Mononuclear cell (primary cell): ENCODE results near the gene NTM. TPM values are rescaled to one million over a fixed set of nuclear protein-coding genes. Genes with fewer than 3 reads are reported as not detected.
"Not testable (repeated sequence)": the region's sequence is repeated elsewhere in the genome, so short reads cannot be mapped to it uniquely, and the experiment has no call there.

Source experiments
- H3K27me3 ChIP-seq: 2 replicates; pipeline ENCODE4 v1.6.0; 2011; ENCODE audit warnings: low read length, control low read depth; ENCODE audit not compliant: insufficient read depth
- H3K4me1 ChIP-seq: 2 replicates; pipeline ENCODE4 v1.5.1; 2011; ENCODE audit warnings: mild to moderate bottlenecking, low read length, control low read depth; ENCODE audit not compliant: insufficient read depth
- H3K4me3 ChIP-seq: 2 replicates; pipeline ENCODE4 v1.5.1; 2011; ENCODE audit warnings: mild to moderate bottlenecking, low read length, moderate library complexity
- H3K9me3 ChIP-seq: 2 replicates; pipeline ENCODE4 v1.5.1; 2011; ENCODE audit warnings: low read depth, mild to moderate bottlenecking, control low read depth, low read length
- total RNA-seq: library from RNA; depleted of rRNA; stranded (reverse); fragments of >200 nt; gene quantifications from one replicate; pipeline ENCODE4 v1.2.3, GENCODE V29; 2012

The NTM gene
- total RNA-seq, 1 donor = not detected

DNA sequence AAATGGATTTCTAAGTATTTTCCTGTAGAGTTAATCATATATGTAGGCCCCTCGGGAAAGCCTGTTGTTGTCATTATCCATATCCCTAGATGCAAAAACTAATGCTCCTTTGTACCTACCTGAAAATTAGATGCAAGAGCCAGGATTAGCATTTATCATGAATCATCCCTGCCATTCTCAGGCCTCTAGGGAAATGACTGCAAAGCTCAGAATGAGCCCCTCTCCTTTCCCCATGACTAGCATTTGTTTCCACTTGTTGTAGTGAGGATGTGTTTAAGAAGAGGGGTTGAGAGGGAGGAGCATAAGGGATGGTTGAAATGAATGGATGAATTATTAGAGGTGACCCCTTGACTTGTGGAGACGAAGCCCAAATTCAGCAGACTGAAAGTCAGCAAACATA lies 537.9 kb downstream of the NTM start:
- H3K27me3 ChIP-seq = peaks cover 47% of the 10 kb centered on the region
- no peak overlapping the region for H3K4me3 ChIP-seq
- no peaks in the 10 kb centered on the region for H3K4me1 ChIP-seq
- H3K9me3 ChIP-seq = no peaks in the 10 kb centered on the region

DNA sequence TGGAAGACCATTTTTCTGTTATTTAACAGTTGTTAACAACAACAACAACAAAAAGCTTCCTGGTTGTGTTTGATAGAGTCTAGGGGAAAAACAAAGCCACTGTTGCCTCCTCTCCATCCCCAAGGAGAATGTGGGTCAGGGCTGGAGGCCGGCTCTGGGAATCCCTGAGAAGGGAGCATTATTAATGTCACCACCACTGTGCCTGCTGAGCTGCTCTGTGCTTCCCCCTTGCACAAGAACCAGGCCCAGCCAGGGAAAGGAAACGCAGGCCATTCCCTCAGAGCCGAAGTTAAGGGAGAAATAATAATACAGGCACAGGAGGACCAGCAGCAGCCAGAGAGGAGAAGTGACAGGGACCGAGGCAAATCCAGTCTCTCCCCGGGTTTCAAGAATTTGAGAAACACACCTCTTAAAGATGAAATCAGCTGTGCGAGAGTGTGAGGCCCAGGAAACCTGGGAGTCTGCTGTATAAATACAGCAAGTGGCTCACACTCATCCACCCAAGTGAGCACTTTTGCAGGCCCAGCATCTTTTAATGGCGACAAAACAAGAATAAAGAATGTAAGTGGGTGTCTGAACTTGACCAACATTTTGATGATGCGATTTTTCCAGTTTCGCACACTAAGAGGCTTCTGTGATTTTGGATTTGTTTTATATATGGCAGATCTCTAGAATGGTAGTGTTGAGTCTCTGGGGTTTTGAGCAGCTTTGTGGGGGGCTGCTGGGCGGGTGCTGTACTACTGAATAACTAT lies 539.2 kb downstream of the NTM start:
- H3K9me3 ChIP-seq = no peaks in the 10 kb centered on the region
- H3K27me3 ChIP-seq = peaks cover 47% of the 10 kb centered on the region
- no peak overlapping the region for H3K4me3 ChIP-seq

DNA sequence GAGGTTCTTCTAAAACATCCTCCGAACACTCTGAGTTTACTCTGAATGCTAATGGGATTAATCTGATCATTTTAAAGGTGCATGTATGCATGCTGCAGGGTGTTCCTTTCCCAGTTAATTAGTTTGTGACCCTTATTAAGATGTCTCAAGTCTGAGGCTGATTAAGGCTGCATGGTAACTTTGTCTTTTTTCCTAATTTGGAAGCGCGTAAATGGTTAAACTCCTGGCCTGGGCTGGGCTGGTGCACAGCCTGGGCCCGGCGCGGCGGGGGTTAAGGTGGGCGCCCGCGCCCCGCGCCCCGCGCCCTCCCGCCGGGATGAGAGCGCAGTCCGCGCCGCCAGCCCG lies 539.7 kb downstream of the NTM start:
- no peak overlapping the region for H3K4me3 ChIP-seq
- H3K4me1 ChIP-seq = no peaks in the 10 kb centered on the region
- peaks cover 47% of the 10 kb centered on the region for H3K27me3 ChIP-seq
- H3K9me3 ChIP-seq = no peaks in the 10 kb centered on the region

More for the DNA sequence above, 539.2 kb downstream of the NTM start:
- no peaks in the 10 kb centered on the region for H3K4me1 ChIP-seq

DNA sequence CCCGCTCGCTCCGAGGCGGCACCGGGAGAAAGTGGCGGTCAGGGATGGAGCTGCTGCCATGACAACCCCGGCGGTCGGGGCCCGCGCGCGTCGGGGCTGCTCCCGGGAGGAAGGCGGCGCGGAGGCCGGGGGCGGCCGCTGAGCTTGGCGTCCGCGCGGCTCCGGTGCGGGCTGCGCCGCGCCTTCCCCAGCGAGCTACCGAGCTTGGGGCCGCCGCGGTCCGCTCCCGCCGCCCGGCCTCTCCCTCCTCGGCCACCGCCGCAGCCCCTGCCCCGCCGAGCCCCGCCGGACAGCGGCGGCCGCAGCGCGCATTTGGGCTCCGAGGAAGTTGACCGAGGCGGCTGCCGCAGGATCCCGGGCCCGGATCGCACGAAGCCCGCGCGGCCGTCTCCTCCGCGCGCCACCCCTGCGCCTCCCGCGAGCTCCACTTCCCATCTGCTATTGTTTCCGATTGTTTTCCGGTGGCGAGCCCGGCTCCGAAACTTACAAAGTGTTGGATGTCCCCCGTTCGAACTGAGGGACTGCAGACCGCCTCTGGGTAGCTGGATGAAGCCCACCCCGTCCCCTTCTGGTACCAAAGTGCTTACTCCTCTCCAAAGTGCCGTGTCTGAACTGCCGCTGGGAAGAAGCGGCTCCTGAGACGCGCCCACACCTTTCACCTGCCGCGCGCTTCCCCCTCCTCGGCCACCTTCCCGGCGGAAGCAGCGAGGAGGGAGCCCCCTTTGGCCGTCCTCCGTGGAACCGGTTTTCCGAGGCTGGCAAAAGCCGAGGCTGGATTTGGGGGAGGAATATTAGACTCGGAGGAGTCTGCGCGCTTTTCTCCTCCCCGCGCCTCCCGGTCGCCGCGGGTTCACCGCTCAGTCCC lies 540.3 kb downstream of the NTM start:
- Histone ChIP-seq H3K4me1 (no peaks in the 10 kb centered on the region), H3K9me3 (no peaks in the 10 kb centered on the region), H3K4me3 (no peak overlapping the region), H3K27me3 (peaks cover 47% of the 10 kb centered on the region)

DNA sequence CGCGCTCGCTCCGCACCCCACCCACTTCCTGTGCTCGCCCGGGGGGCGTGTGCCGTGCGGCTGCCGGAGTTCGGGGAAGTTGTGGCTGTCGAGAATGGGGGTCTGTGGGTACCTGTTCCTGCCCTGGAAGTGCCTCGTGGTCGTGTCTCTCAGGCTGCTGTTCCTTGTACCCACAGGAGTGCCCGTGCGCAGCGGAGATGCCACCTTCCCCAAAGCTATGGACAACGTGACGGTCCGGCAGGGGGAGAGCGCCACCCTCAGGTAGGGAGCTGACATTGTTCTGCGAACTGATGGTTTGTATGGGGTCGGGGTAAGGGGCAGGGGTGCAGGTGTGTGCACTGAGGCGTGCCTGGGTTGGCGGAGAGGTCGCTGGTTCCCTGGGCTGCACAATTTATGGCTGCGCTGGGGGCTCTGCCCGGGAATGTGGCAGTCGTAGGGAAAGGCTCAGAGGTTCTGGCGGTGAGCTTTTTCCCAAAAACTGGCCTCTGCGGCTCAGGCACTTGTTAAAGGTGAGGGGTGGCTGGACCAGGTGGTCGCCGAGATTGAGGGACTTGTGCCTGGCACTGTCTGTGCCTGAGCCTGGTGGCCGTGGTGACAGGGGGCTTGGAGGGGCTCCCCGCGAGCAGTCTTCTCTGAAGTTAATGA lies 541.1 kb downstream of the NTM start:
- not testable (repeated sequence) for H3K9me3 ChIP-seq, H3K4me3 ChIP-seq, H3K4me1 ChIP-seq
- peaks cover 47% of the 10 kb centered on the region for H3K27me3 ChIP-seq

DNA sequence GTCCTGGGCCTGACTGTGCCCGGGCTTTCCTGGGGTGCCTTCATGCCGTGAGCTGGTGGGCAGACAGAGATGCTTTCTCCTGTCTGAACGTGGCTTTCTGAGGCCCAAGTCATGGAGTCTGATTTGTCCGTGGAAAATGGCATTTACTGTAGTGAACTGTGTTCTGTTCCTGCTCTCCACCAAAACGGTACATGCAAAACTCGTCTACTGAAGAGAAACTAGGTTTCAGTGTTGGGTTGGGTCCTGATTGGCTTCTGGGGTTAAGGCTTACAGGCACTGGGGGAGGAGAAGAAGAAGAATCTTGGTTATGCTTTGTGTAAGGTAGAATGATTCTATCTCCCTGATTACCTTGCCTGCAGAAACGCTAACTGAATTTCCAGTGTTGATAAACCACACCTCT lies 541.7 kb downstream of the NTM start:
- Histone ChIP-seq H3K4me3 (no peak overlapping the region), H3K27me3 (peaks cover 44% of the 10 kb centered on the region), H3K9me3 (no peaks in the 10 kb centered on the region), H3K4me1 (no peaks in the 10 kb centered on the region)

DNA sequence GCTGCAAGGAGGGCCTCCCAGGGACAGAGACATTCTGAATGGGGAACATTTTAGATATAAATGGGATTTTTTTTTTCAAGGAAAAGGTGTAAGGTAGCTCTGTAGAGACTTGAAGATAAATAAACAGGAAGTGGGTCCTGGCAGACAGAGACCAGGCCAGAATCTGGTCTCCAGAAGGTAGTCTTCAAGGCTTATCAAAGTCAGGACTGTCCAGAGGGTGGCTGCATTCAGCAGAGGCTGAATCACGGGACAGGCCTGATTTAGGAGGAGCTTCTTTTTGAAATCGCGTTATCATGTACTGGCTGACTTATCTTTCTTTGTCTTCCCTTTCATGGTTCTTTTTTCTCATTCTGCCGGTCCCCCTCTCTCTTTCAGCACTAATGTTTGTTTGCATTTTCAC lies 542.9 kb downstream of the NTM start:
- Histone ChIP-seq H3K9me3 (no peaks in the 10 kb centered on the region), H3K27me3 (peaks cover 37% of the 10 kb centered on the region), H3K4me3 (no peak overlapping the region), H3K4me1 (no peaks in the 10 kb centered on the region)

DNA sequence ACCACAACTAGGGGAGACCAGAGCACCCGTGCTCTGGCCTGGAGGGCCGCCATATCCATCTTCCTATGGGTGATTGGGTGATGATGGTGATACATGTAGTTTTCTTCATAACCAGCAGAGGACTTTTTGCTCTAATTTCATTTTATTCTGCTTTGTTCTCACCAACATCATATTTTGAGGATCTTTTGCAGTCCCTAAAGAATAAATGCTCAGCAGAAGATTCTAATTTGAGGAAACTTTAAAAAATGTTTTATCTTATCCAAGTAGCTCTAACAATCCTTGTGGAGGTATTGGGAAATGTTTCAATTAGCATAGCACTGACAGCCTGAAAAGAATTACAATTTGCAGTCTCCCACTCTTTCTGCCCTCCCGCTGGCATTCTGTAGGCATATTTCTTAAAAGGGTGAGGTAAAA lies 544.0 kb downstream of the NTM start:
- no peaks in the 10 kb centered on the region for H3K4me1 ChIP-seq
- H3K4me3 ChIP-seq = no peak overlapping the region
- H3K9me3 ChIP-seq = no peaks in the 10 kb centered on the region
- peaks cover 27% of the 10 kb centered on the region for H3K27me3 ChIP-seq

DNA sequence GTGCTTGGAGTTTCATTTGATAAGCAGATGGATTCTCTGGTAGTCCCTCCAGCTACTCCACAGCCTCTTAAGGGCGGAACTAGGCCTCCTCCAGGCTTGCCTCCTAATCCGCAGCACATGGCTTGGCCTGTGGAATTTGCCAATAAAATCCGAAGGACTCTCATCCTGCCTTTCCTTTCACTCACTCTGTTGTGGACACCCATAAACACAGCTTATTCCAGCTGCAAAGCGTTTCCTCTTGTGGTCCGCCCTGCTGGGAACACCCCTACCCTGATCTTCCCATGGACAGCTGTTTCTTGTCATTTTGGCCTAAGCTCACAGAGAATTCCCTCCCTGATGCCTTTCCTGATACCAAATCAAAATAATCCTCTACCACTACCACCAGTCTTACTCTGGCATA lies 546.2 kb downstream of the NTM start:
- Histone ChIP-seq H3K27me3 (peaks cover 12% of the 10 kb centered on the region), H3K4me1 (no peaks in the 10 kb centered on the region), H3K4me3 (no peak overlapping the region), H3K9me3 (no peaks in the 10 kb centered on the region)

DNA sequence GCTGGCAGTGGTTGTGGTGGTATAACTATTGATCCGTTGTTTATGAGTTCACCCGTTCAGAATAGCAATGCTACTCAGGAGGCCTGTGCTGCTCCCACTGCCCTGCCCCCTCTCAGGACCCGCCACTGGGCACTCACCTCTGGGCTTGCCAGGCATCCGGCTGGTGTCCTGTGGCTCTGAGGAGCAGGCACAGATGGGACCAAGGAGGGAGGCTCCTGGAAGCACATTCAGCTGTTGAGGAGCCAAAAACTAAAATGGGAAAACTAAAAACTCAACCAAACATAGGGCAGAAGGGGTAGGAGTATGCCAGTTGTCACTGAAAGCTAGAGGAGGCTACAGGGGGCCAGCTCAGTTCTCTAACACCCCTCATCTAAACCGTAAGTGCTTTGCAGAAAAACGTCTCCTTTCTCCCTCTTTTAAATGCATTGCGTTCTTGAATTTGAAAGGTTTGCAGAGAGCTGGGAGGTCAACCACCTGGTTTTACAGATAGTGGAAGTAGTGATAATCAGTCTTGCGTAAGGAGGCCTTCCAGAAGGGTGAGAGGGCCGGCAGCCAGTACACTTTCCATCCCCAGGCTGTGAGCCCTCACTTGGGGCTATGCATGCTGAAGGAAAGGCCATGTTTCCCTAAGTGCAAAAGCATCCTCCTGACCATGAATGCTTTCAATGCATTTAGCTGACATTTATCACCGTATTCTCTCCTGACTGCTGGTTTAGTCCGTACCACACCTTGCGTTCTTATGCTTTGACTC lies 547.4 kb downstream of the NTM start:
- no peak overlapping the region for H3K4me3 ChIP-seq
- peaks cover 1% of the 10 kb centered on the region for H3K27me3 ChIP-seq
- H3K9me3 ChIP-seq = no peaks in the 10 kb centered on the region
- no peaks in the 10 kb centered on the region for H3K4me1 ChIP-seq

DNA sequence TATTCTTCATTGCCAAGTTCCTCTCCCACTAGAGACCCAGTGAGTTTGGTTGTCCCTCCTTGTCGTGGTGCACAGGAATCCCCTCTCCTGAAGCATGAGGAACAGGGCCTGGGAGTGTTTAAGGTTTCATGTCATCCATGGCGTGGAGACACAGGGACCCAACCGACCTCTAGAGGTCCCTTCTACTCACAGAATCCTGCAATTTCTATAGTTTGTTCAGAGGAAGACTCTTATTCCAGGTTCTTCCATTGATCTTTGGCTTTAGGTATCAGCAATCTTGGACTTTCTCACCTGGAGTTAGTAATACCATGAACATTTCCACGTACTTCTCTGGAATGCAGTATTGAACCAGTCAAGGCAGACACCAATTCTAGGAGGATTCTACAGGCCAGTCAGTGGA lies 548.2 kb downstream of the NTM start:
- H3K4me3 ChIP-seq = no peak overlapping the region
- no peaks in the 10 kb centered on the region for H3K27me3 ChIP-seq
- H3K4me1 ChIP-seq = no peaks in the 10 kb centered on the region
- H3K9me3 ChIP-seq = no peaks in the 10 kb centered on the region

DNA sequence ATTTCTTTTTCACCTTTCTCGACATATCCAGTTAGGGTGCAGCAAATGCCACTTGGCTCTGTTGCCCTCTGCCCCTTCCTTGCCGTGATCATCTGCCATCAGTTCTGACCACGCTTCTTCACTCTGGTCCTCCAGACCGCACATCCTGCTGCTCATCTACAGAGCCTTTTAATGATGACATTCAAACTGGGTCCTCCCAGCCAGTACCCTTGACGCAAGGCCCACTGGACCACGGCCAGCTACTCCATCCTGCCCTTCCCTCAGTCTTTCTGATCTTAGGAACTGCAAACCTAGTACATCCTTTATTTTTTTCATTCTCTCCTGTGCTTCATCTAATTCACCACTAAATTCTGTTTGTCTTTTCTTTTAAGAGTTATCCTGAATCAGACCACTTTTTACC lies 551.8 kb downstream of the NTM start:
- Histone ChIP-seq H3K4me3 (no peak overlapping the region), H3K4me1 (no peaks in the 10 kb centered on the region), H3K9me3 (no peaks in the 10 kb centered on the region), H3K27me3 (no peaks in the 10 kb centered on the region)

DNA sequence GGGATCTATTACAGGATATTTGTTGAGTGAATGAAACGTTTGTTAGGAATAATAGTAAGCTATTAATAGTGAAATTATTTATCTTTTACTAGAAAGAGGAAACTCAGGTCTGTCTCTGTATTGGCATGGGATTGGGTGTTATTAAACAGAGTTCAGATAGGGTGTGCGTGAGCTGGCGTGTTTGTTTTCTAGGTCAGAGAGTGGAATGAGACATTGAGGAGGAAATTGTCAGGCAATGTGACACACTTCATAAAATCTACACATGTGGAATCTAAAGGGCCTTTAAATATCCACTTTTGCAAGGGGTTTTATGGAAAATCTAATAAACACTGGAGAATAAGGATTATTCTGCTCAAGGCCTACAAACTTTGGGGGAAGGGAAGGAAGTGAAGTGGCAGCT lies 552.9 kb downstream of the NTM start:
- Histone ChIP-seq H3K4me1 (no peaks in the 10 kb centered on the region), H3K9me3 (no peaks in the 10 kb centered on the region), H3K27me3 (no peaks in the 10 kb centered on the region), H3K4me3 (no peak overlapping the region)

DNA sequence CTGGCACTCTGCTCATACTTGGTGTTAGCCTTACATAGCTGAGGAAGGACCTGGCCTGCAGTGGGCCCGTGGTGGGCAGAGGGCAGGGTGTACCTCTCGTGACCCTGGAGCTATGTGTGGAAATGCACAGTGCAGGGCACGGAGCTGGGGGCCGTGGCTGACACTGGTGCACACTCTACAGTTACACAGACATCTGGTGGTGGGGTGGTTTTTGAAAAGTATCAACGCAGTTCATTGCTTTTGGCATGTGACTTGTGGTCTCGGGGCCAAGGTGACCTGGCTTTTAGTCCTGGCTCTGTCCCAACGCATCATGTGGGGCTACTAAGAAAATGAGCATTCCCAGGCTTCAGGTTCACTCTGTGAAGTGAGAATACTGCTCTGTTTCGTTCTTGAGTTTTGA lies 553.6 kb downstream of the NTM start:
- Histone ChIP-seq H3K4me3 (no peak overlapping the region), H3K9me3 (no peaks in the 10 kb centered on the region), H3K27me3 (no peaks in the 10 kb centered on the region), H3K4me1 (no peaks in the 10 kb centered on the region)
